Astrocyte (in vitro differentiated cells and primary cell): ENCODE results near the gene KCNA3. TPM values are rescaled to one million over a fixed set of nuclear protein-coding genes. Genes with fewer than 3 reads are reported as not detected.

Experiments
- DNase-seq: peaks from one replicate; pipeline ENCODE4 v3.0.0-alpha.2; 2010; ENCODE audit warnings: low read depth
- FAIRE-seq: peaks from 2 replicates; lab custom pipeline; 2011; peaks lifted over from hg19 to GRCh38; lab: Jason Lieb, UNC
- H2AFZ ChIP-seq: 2 replicates; pipeline ENCODE4 v1.6.0; 2012; ENCODE audit warnings: low read depth, low read length, inconsistent platforms
- H3K27ac ChIP-seq: 2 replicates; pipeline ENCODE4 v1.5.1; 2011; ENCODE audit warnings: low read depth, low read length, inconsistent platforms
- H3K27me3 ChIP-seq: 2 replicates; pipeline ENCODE4 v1.6.0; 2011; ENCODE audit warnings: low read length, inconsistent platforms; ENCODE audit not compliant: insufficient read depth
- H3K36me3 ChIP-seq: 2 replicates; pipeline ENCODE4 v1.5.1; 2011; ENCODE audit warnings: low read length, inconsistent platforms; ENCODE audit not compliant: insufficient read depth
- H3K4me1 ChIP-seq: 2 replicates; pipeline ENCODE4 v1.5.1; 2011; ENCODE audit warnings: low read length, inconsistent platforms; ENCODE audit not compliant: insufficient read depth
- H3K4me2 ChIP-seq: 2 replicates; pipeline ENCODE4 v1.6.0; 2012; ENCODE audit warnings: low read length, inconsistent platforms
- H3K4me3 ChIP-seq: 2 replicates; pipeline ENCODE4 v1.5.1; 2011; ENCODE audit warnings: low read depth, mild to moderate bottlenecking, low read length, inconsistent platforms; ENCODE audit not compliant: insufficient read depth
- H3K79me2 ChIP-seq: 2 replicates; pipeline ENCODE4 v1.6.0; 2012; ENCODE audit warnings: mild to moderate bottlenecking, low read length, inconsistent platforms; ENCODE audit not compliant: insufficient read depth
- H3K9ac ChIP-seq: 2 replicates; pipeline ENCODE4 v1.6.0; 2012; ENCODE audit warnings: mild to moderate bottlenecking, low read length, inconsistent platforms
- H3K9me3 ChIP-seq: 2 replicates; pipeline ENCODE4 v1.5.1; 2012; ENCODE audit warnings: low read depth, mild to moderate bottlenecking, low read length, inconsistent platforms; ENCODE audit not compliant: insufficient read depth
- H4K20me1 ChIP-seq: 2 replicates; pipeline ENCODE4 v1.6.0; 2012; ENCODE audit warnings: low read length, inconsistent platforms; ENCODE audit not compliant: insufficient read depth
- H3K27ac Mint-ChIP-seq: one replicate; pipeline ENCODE4 v1.8.0; 2021; ENCODE audit warnings: mild to moderate bottlenecking, mixed read lengths; ENCODE audit not compliant: unreplicated experiment
- H3K27me3 Mint-ChIP-seq: one replicate; pipeline ENCODE4 v1.8.0; 2021; ENCODE audit warnings: low read depth, mixed read lengths; ENCODE audit not compliant: unreplicated experiment
- H3K36me3 Mint-ChIP-seq: one replicate; pipeline ENCODE4 v1.8.0; 2021; ENCODE audit warnings: low read depth, mixed read lengths; ENCODE audit not compliant: unreplicated experiment
- H3K4me1 Mint-ChIP-seq: one replicate; pipeline ENCODE4 v1.8.0; 2021; ENCODE audit warnings: low read depth, mixed read lengths; ENCODE audit not compliant: unreplicated experiment
- H3K4me3 Mint-ChIP-seq: one replicate; pipeline ENCODE4 v1.8.0; 2021; ENCODE audit warnings: mild to moderate bottlenecking, moderate library complexity, mixed read lengths; ENCODE audit not compliant: unreplicated experiment
- H3K9me3 Mint-ChIP-seq: one replicate; pipeline ENCODE4 v1.8.0; 2021; ENCODE audit warnings: mild to moderate bottlenecking, mixed read lengths; ENCODE audit not compliant: unreplicated experiment
- CTCF ChIP-seq: IDR thresholded peaks from 2 replicates; pipeline ENCODE4 v1.5.1; 2011; ENCODE audit warnings: low read depth, mild to moderate bottlenecking, inconsistent platforms, low read length, moderate library complexity; ENCODE audit not compliant: insufficient read depth
- EZH2 ChIP-seq: IDR thresholded peaks from 2 replicates; pipeline ENCODE4 v1.6.1; 2012; ENCODE audit warnings: mild to moderate bottlenecking, low read length, inconsistent platforms; ENCODE audit not compliant: insufficient read depth
- total RNA-seq: library from RNA; stranded (reverse); gene quantifications from 2 replicates; pipeline ENCODE4 v1.2.1, GENCODE V29; 2021

The KCNA3 gene
- total RNA-seq, 1 donor from 2014 or later, result 0.09 TPM

GRCh38 chr1:110628323-110629105 is 46.2 kb downstream of the KCNA3 start:
- no peak for DNase-seq

GRCh38 chr1:110627764-110628163 is 47.0 kb downstream of the KCNA3 start:
- Histone ChIP-seq H3K4me3 (no peak overlapping the region), H3K79me2 (no peaks in the 10 kb centered on the region), H3K4me2 (no peak overlapping the region), H3K9me3 (no peaks in the 10 kb centered on the region), H3K27me3 (no peaks in the 10 kb centered on the region), H3K9ac (no peak overlapping the region), H4K20me1 (no peaks in the 10 kb centered on the region), H2AFZ (no peak overlapping the region), H3K27ac (no peak overlapping the region), H3K36me3 (no peaks in the 10 kb centered on the region), H3K4me1 (no peaks in the 10 kb centered on the region)
- DNase-seq, result no peak
- Mint-ChIP-seq H3K27ac (no peak overlapping the region), H3K36me3 (no peaks in the 10 kb centered on the region), H3K4me1 (no peaks in the 10 kb centered on the region), H3K27me3 (peaks cover 28% of the 10 kb centered on the region), H3K4me3 (no peak overlapping the region), H3K9me3 (no peaks in the 10 kb centered on the region)
- no peak for TF ChIP-seq EZH2
- TF ChIP-seq CTCF, result no peak
- no peak for FAIRE-seq

More at GRCh38 chr1:110628323-110629105, 46.2 kb downstream of the KCNA3 start:
- no peak overlapping the region for H3K9ac ChIP-seq
- no peak overlapping the region for H3K27ac Mint-ChIP-seq
- H3K4me1 Mint-ChIP-seq, result no peaks in the 10 kb centered on the region
- no peaks in the 10 kb centered on the region for H4K20me1 ChIP-seq
- H3K27me3 Mint-ChIP-seq, result peaks cover 28% of the 10 kb centered on the region
- H2AFZ ChIP-seq, result no peak overlapping the region
- no peaks in the 10 kb centered on the region for H3K36me3 Mint-ChIP-seq
- H3K4me1 ChIP-seq, result no peaks in the 10 kb centered on the region
- H3K79me2 ChIP-seq, result no peaks in the 10 kb centered on the region
- no peak overlapping the region for H3K27ac ChIP-seq
- no peak overlapping the region for H3K4me3 ChIP-seq
- H3K9me3 ChIP-seq, result no peaks in the 10 kb centered on the region
- no peak overlapping the region for H3K4me2 ChIP-seq
- no peaks in the 10 kb centered on the region for H3K27me3 ChIP-seq
- TF ChIP-seq CTCF (no peak), EZH2 (no peak)
- H3K4me3 Mint-ChIP-seq, result no peak overlapping the region
- no peaks in the 10 kb centered on the region for H3K9me3 Mint-ChIP-seq
- H3K36me3 ChIP-seq, result no peaks in the 10 kb centered on the region
- no peak for FAIRE-seq

- H3K4me1 Mint-ChIP-seq, result no peaks in the 10 kb centered on the region
- H3K27me3 ChIP-seq, result no peaks in the 10 kb centered on the region
- FAIRE-seq (no peak), DNase-seq (no peak)
- H3K9me3 ChIP-seq, result no peaks in the 10 kb centered on the region
- H3K27me3 Mint-ChIP-seq, result peaks cover 29% of the 10 kb centered on the region
- H2AFZ ChIP-seq, result no peak overlapping the region
- H3K4me3 Mint-ChIP-seq, result no peak overlapping the region
- H3K79me2 ChIP-seq, result no peaks in the 10 kb centered on the region
- H3K9me3 Mint-ChIP-seq, result no peaks in the 10 kb centered on the region
- H3K36me3 Mint-ChIP-seq, result no peaks in the 10 kb centered on the region
- H3K27ac ChIP-seq, result no peak overlapping the region
- H3K27ac Mint-ChIP-seq, result no peak overlapping the region
- no peak overlapping the region for H3K9ac ChIP-seq
- no peaks in the 10 kb centered on the region for H3K36me3 ChIP-seq
- H3K4me2 ChIP-seq, result no peak overlapping the region
- no peak overlapping the region for H3K4me3 ChIP-seq
- no peaks in the 10 kb centered on the region for H4K20me1 ChIP-seq
- TF ChIP-seq EZH2 (no peak), CTCF (no peak)
- H3K4me1 ChIP-seq, result no peaks in the 10 kb centered on the region
These were observed 47.9 kb downstream of the KCNA3 start for GRCh38 chr1:110626889-110627288.
